Activated CD8-positive, alpha-beta memory T cell treated with anti-CD3 and anti-CD28 coated beads for 48 hours (primary cell): ENCODE data around the gene STAC3.

ENCODE experiments used
- DNase-seq, 3 experiments: peaks; one replicate each; pipeline ENCODE4 v3.0.0-alpha.2; 2020; ENCODE audit warnings: low read depth in 2 of 3, low spot score in 2 of 3

Gene STAC3

GRCh38 chr12:57255916-57256315, 4.9 kb upstream of the STAC3 start:
- no peak for DNase-seq

GRCh38 chr12:57254506-57255280, 3.7 kb upstream of the STAC3 start:
- no peak for DNase-seq

GRCh38 chr12:57250541-57250940, 446 bp downstream of the STAC3 start:
- no peak for DNase-seq

- DNase-seq, result no peak
These were observed 1.8 kb downstream of the STAC3 start for GRCh38 chr12:57248934-57249742.

- DNase-seq, result no peak
These were observed 3.9 kb downstream of the STAC3 start for GRCh38 chr12:57247041-57247440.

- DNase-seq, result no peak
These were observed 6.7 kb downstream of the STAC3 start for GRCh38 chr12:57244312-57244696.

GRCh38 chr12:57243521-57244311, 7.3 kb downstream of the STAC3 start:
- DNase-seq, result peak in 1 of 3 experiments; percentile 79

GRCh38 chr12:57242691-57243454, 8.1 kb downstream of the STAC3 start:
- DNase-seq, result no peak

GRCh38 chr12:57242329-57242690, 8.7 kb downstream of the STAC3 start:
- no peak for DNase-seq

GRCh38 chr12:57241402-57242310, 9.3 kb downstream of the STAC3 start:
- DNase-seq, result no peak

- no peak for DNase-seq
These were observed 10.0 kb downstream of the STAC3 start for GRCh38 chr12:57240926-57241401.

GRCh38 chr12:57240066-57240921, 10.7 kb downstream of the STAC3 start:
- DNase-seq, result no peak

- DNase-seq, result no peak
These were observed 11.4 kb downstream of the STAC3 start for GRCh38 chr12:57239587-57240065.

- DNase-seq, result peak; percentile 77 to 95 (median 87)
These were observed 12.0 kb downstream of the STAC3 start for GRCh38 chr12:57238854-57239554.

GRCh38 chr12:57237932-57238853, 12.8 kb downstream of the STAC3 start:
- no peak for DNase-seq

GRCh38 chr12:57237596-57237931, 13.4 kb downstream of the STAC3 start:
- DNase-seq, result no peak
